GM23338 (cell line): Measurements from ENCODE around the gene VAMP7. TPM values are rescaled to one million over a fixed set of nuclear protein-coding genes. Genes with fewer than 3 reads are reported as not detected.

Source experiments
- ATAC-seq: fragments of 200-7000 bp; cut with Tn5 transposase; 3 replicates; pipeline ENCODE4 v1.9.1; 2020
- DNase-seq: peaks from one replicate; pipeline ENCODE4 v3.0.0-alpha.2; 2015; ENCODE audit warnings: low spot score
- H2AFZ ChIP-seq: fragments of 200-600 bp; sonication (generic); 2 replicates; pipeline ENCODE4 v1.8.0; 2016; ENCODE audit warnings: antibody characterized with exemption, mild to moderate bottlenecking, moderate library complexity
- H3F3A ChIP-seq: fragments of 200-600 bp; sonication (generic); replicated peaks from 2 replicates; pipeline ENCODE4 v1.8.0; 2017; ENCODE audit warnings: antibody characterized with exemption, mixed run types, low read depth
- H3K27ac ChIP-seq: fragments of 200-600 bp; sonication (generic); 2 replicates; pipeline ENCODE4 v1.6.1; 2016; ENCODE audit warnings: low read depth
- H3K27me3 ChIP-seq: fragments of 200-600 bp; sonication (generic); 2 replicates; pipeline ENCODE4 v1.8.0; 2016; ENCODE audit warnings: mild to moderate bottlenecking, mixed run types, moderate library complexity; ENCODE audit not compliant: insufficient read depth
- H3K36me3 ChIP-seq: fragments of 200-600 bp; sonication (generic); 2 replicates; pipeline ENCODE4 v1.8.0; 2016; ENCODE audit warnings: mild to moderate bottlenecking; ENCODE audit not compliant: insufficient read depth
- H3K4me1 ChIP-seq: fragments of 200-600 bp; sonication (generic); 2 replicates; pipeline ENCODE4 v1.8.0; 2016; ENCODE audit warnings: mild to moderate bottlenecking, moderate library complexity; ENCODE audit not compliant: insufficient read depth
- H3K4me2 ChIP-seq: fragments of 200-600 bp; sonication (generic); 2 replicates; pipeline ENCODE4 v1.7.1; 2017; ENCODE audit warnings: mixed run types
- H3K4me3 ChIP-seq: fragments of 200-600 bp; sonication (generic); 2 replicates; pipeline ENCODE4 v1.6.1; 2016; ENCODE audit warnings: mixed run types
- H3K79me2 ChIP-seq: fragments of 200-600 bp; sonication (generic); replicated peaks from 2 replicates; pipeline ENCODE4 v1.8.0; 2017; ENCODE audit warnings: mild to moderate bottlenecking; ENCODE audit not compliant: insufficient read depth
- H3K9me2 ChIP-seq: fragments of 200-600 bp; sonication (generic); 2 replicates; pipeline ENCODE4 v1.8.0; 2017; ENCODE audit not compliant: insufficient read depth
- H4K20me1 ChIP-seq: fragments of 200-600 bp; sonication (generic); replicated peaks from 2 replicates; pipeline ENCODE4 v1.8.0; 2017; ENCODE audit warnings: mild to moderate bottlenecking; ENCODE audit not compliant: insufficient read depth
- H3K27ac Mint-ChIP-seq: 2 replicates; pipeline ENCODE4 v1.8.0; 2020; ENCODE audit warnings: inconsistent platforms, mild to moderate bottlenecking, moderate library complexity, mixed read lengths
- H3K27me3 Mint-ChIP-seq: 3 replicates; pipeline ENCODE4 v1.8.0; 2022; ENCODE audit warnings: low read depth, mild to moderate bottlenecking, moderate library complexity, mixed read lengths, inconsistent platforms; ENCODE audit not compliant: insufficient read depth, poor library complexity
- H3K36me3 Mint-ChIP-seq: 3 replicates; pipeline ENCODE4 v1.8.0; 2021; ENCODE audit warnings: low read depth, mild to moderate bottlenecking, inconsistent platforms, moderate library complexity, mixed read lengths
- H3K4me1 Mint-ChIP-seq: 3 replicates; pipeline ENCODE4 v1.8.0; 2020; ENCODE audit warnings: mild to moderate bottlenecking, inconsistent platforms, mixed read lengths
- H3K4me3 Mint-ChIP-seq: 3 replicates; pipeline ENCODE4 v1.8.0; 2021; ENCODE audit warnings: moderate library complexity, mild to moderate bottlenecking, inconsistent platforms, mixed read lengths
- H3K9me3 Mint-ChIP-seq: 3 replicates; pipeline ENCODE4 v1.8.0; 2020; ENCODE audit warnings: moderate library complexity, mild to moderate bottlenecking, inconsistent platforms, mixed read lengths
- CREB1 ChIP-seq: fragments of 250-450 bp; sonication (Bioruptor Pico); IDR thresholded peaks from 2 replicates; pipeline ENCODE4 v1.5.0; 2020; ENCODE audit warnings: low read depth, mild to moderate bottlenecking, moderate library complexity
- EZH2phosphoT487 ChIP-seq: fragments of 200-600 bp; sonication (generic); IDR thresholded peaks from one replicate; pipeline ENCODE4 v1.8.1; 2018; ENCODE audit warnings: antibody characterized with exemption; ENCODE audit not compliant: unreplicated experiment
- ZNF114 ChIP-seq: fragments of 250-450 bp; sonication (Bioruptor Pico); IDR thresholded peaks from 2 replicates; pipeline ENCODE4 v1.5.0; 2020; ENCODE audit warnings: mild to moderate bottlenecking, moderate library complexity
- polyA plus RNA-seq: library from polyadenylated mRNA; unstranded; fragments of >200 nt; fragmentation: Nextera tagmentation; extraction: Ambion mirVana; gene quantifications from 2 replicates; pipeline ENCODE4 v1.2.1, GENCODE V29; 2016
- total RNA-seq: library from RNA; depleted of rRNA; stranded (reverse); fragments of >200 nt; shearing (Covaris generic); gene quantifications from 2 replicates; pipeline ENCODE4 v1.2.3, GENCODE V29; 2014
- TF ChIP-seq, protein P1 (sequence below): fragments of 250-450 bp; sonication (Bioruptor Pico); IDR thresholded peaks from 2 replicates; pipeline ENCODE4 v1.5.0; 2020; ENCODE audit warnings: mild to moderate bottlenecking, moderate library complexity
- TF ChIP-seq, protein P2 (sequence below): IDR thresholded peaks from one replicate; pipeline ENCODE4 v1.6.1; 2018; ENCODE audit warnings: antibody characterized with exemption; ENCODE audit not compliant: unreplicated experiment

Gene VAMP7
- total and polyA plus RNA-seq, 2 experiments from 2014 or later = 14.0 to 22.7 TPM

DNA sequence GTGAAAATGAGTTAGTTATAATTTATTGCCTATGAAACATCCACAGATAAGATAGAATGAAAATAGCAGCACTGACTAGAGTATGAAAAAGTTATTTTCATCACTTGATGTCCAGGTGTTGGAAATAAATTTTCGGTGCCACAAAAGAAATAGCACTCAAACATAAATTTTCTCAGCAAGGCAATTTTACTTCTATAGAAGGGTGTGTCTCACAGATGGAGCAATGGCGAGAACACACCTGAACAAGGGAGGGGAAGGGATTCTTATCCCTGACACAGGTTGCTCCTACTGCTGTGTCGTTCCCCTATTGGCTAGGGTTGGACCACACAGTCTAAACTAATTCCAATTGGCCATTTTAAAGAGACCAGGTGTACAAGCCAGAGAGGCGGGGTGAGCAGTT, 13.3 kb upstream of the VAMP7 start:
- DNase-seq (no peak), ATAC-seq (no peak)
- Histone ChIP-seq H3K4me3 (no peak overlapping the region), H3K36me3 (peaks cover 5% of the 10 kb centered on the region; the same call in 1 of the 2 replicates), H3K79me2 (no peaks in the 10 kb centered on the region), H3K27ac (no peak overlapping the region), H3K4me2 (no peak overlapping the region), H3F3A (no peaks in the 10 kb centered on the region), H2AFZ (no peak overlapping the region), H4K20me1 (no peaks in the 10 kb centered on the region), H3K27me3 (no peaks in the 10 kb centered on the region), H3K4me1 (no peaks in the 10 kb centered on the region), H3K9me2 (peaks cover 6% of the 10 kb centered on the region; the same call in 1 of the 2 replicates)
- no peaks in the 10 kb centered on the region for H3K4me1 Mint-ChIP-seq
- peaks cover 84% of the 10 kb centered on the region for H3K9me3 Mint-ChIP-seq
- no peak for TF ChIP-seq ZNF114 (CRISPR knock-in tag)
- TF ChIP-seq, protein P1, sequence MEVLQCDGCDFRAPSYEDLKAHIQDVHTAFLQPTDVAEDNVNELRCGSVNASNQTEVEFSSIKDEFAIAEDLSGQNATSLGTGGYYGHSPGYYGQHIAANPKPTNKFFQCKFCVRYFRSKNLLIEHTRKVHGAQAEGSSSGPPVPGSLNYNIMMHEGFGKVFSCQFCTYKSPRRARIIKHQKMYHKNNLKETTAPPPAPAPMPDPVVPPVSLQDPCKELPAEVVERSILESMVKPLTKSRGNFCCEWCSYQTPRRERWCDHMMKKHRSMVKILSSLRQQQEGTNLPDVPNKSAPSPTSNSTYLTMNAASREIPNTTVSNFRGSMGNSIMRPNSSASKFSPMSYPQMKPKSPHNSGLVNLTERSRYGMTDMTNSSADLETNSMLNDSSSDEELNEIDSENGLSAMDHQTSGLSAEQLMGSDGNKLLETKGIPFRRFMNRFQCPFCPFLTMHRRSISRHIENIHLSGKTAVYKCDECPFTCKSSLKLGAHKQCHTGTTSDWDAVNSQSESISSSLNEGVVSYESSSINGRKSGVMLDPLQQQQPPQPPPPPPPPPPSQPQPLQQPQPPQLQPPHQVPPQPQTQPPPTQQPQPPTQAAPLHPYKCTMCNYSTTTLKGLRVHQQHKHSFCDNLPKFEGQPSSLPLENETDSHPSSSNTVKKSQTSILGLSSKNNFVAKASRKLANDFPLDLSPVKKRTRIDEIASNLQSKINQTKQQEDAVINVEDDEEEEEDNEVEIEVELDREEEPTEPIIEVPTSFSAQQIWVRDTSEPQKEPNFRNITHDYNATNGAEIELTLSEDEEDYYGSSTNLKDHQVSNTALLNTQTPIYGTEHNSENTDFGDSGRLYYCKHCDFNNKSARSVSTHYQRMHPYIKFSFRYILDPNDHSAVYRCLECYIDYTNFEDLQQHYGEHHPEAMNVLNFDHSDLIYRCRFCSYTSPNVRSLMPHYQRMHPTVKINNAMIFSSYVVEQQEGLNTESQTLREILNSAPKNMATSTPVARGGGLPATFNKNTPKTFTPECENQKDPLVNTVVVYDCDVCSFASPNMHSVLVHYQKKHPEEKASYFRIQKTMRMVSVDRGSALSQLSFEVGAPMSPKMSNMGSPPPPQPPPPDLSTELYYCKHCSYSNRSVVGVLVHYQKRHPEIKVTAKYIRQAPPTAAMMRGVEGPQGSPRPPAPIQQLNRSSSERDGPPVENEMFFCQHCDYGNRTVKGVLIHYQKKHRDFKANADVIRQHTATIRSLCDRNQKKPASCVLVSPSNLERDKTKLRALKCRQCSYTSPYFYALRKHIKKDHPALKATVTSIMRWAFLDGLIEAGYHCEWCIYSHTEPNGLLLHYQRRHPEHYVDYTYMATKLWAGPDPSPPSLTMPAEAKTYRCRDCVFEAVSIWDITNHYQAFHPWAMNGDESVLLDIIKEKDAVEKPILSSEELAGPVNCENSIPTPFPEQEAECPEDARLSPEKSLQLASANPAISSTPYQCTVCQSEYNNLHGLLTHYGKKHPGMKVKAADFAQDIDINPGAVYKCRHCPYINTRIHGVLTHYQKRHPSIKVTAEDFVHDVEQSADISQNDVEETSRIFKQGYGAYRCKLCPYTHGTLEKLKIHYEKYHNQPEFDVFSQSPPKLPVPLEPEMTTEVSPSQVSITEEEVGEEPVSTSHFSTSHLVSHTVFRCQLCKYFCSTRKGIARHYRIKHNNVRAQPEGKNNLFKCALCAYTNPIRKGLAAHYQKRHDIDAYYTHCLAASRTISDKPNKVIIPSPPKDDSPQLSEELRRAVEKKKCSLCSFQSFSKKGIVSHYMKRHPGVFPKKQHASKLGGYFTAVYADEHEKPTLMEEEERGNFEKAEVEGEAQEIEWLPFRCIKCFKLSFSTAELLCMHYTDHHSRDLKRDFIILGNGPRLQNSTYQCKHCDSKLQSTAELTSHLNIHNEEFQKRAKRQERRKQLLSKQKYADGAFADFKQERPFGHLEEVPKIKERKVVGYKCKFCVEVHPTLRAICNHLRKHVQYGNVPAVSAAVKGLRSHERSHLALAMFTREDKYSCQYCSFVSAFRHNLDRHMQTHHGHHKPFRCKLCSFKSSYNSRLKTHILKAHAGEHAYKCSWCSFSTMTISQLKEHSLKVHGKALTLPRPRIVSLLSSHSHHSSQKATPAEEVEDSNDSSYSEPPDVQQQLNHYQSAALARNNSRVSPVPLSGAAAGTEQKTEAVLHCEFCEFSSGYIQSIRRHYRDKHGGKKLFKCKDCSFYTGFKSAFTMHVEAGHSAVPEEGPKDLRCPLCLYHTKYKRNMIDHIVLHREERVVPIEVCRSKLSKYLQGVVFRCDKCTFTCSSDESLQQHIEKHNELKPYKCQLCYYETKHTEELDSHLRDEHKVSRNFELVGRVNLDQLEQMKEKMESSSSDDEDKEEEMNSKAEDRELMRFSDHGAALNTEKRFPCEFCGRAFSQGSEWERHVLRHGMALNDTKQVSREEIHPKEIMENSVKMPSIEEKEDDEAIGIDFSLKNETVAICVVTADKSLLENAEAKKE (CRISPR knock-in tag) = no peak
- TF ChIP-seq, protein P2, sequence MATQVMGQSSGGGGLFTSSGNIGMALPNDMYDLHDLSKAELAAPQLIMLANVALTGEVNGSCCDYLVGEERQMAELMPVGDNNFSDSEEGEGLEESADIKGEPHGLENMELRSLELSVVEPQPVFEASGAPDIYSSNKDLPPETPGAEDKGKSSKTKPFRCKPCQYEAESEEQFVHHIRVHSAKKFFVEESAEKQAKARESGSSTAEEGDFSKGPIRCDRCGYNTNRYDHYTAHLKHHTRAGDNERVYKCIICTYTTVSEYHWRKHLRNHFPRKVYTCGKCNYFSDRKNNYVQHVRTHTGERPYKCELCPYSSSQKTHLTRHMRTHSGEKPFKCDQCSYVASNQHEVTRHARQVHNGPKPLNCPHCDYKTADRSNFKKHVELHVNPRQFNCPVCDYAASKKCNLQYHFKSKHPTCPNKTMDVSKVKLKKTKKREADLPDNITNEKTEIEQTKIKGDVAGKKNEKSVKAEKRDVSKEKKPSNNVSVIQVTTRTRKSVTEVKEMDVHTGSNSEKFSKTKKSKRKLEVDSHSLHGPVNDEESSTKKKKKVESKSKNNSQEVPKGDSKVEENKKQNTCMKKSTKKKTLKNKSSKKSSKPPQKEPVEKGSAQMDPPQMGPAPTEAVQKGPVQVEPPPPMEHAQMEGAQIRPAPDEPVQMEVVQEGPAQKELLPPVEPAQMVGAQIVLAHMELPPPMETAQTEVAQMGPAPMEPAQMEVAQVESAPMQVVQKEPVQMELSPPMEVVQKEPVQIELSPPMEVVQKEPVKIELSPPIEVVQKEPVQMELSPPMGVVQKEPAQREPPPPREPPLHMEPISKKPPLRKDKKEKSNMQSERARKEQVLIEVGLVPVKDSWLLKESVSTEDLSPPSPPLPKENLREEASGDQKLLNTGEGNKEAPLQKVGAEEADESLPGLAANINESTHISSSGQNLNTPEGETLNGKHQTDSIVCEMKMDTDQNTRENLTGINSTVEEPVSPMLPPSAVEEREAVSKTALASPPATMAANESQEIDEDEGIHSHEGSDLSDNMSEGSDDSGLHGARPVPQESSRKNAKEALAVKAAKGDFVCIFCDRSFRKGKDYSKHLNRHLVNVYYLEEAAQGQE = no peak
- no peak for TF ChIP-seq CREB1 (CRISPR knock-in tag)
- TF ChIP-seq EZH2phosphoT487 = no peak
- no peak overlapping the region for H3K27ac Mint-ChIP-seq
- H3K4me3 Mint-ChIP-seq = no peak overlapping the region
- peaks cover 16% of the 10 kb centered on the region for H3K36me3 Mint-ChIP-seq
- no peaks in the 10 kb centered on the region for H3K27me3 Mint-ChIP-seq
